Osteoblast (primary cell): Measurements from ENCODE around the gene ENPP3. TPM values are rescaled to one million over a fixed set of nuclear protein-coding genes. Genes with fewer than 3 reads are reported as not detected.

Experiments used
- DNase-seq: peaks from one replicate; pipeline ENCODE4 v3.0.0; 2011; ENCODE audit warnings: low spot score, mixed read lengths; ENCODE audit not compliant: insufficient read length; ENCODE audit errors: missing footprints
- H2AFZ ChIP-seq: 2 replicates; pipeline ENCODE4 v1.6.0; 2011; ENCODE audit warnings: mild to moderate bottlenecking, low read length
- H3K27ac ChIP-seq: 2 replicates; pipeline ENCODE4 v1.5.1; 2011; ENCODE audit warnings: mild to moderate bottlenecking, low read depth, low read length, moderate library complexity
- H3K27me3 ChIP-seq: 2 replicates; pipeline ENCODE4 v1.6.0; 2012; ENCODE audit warnings: mild to moderate bottlenecking, control low read depth, inconsistent platforms, low read length, moderate library complexity; ENCODE audit not compliant: insufficient read depth
- H3K36me3 ChIP-seq: 2 replicates; pipeline ENCODE4 v1.5.1; 2011; ENCODE audit warnings: mild to moderate bottlenecking, low read length, control low read depth, moderate library complexity; ENCODE audit not compliant: insufficient read depth
- H3K4me1 ChIP-seq: 2 replicates; pipeline ENCODE4 v1.5.1; 2011; ENCODE audit warnings: mild to moderate bottlenecking, low read length, control low read depth, moderate library complexity; ENCODE audit not compliant: insufficient read depth
- H3K4me2 ChIP-seq: 2 replicates; pipeline ENCODE4 v1.6.0; 2011; ENCODE audit warnings: mild to moderate bottlenecking, low read length; ENCODE audit not compliant: insufficient read depth
- H3K4me3 ChIP-seq: fragments of 200-600 bp; sonication (generic); 3 replicates; pipeline ENCODE4 v1.5.1; 2012; ENCODE audit warnings: mild to moderate bottlenecking, low read length, inconsistent platforms; ENCODE audit not compliant: insufficient read depth
- H3K79me2 ChIP-seq: 2 replicates; pipeline ENCODE4 v1.6.0; 2012; ENCODE audit warnings: mild to moderate bottlenecking, low read length, control low read depth, inconsistent platforms; ENCODE audit not compliant: insufficient read depth
- H3K9me3 ChIP-seq: 2 replicates; pipeline ENCODE4 v1.5.1; 2011; ENCODE audit warnings: low read depth, low read length, control low read depth
- H4K20me1 ChIP-seq: 2 replicates; pipeline ENCODE4 v1.6.0; 2012; ENCODE audit warnings: mild to moderate bottlenecking, low read length, control low read depth; ENCODE audit not compliant: insufficient read depth
- total RNA-seq: library from RNA; depleted of rRNA; stranded (reverse); fragments of >200 nt; gene quantifications from 2 replicates; pipeline ENCODE4 v1.2.3, GENCODE V29; 2012
- TF ChIP-seq, protein P1 (sequence below): IDR thresholded peaks from 2 replicates; pipeline ENCODE4 v1.5.1; 2011; ENCODE audit warnings: mild to moderate bottlenecking, low read depth, low read length, moderate library complexity; ENCODE audit errors: extremely low read depth

Gene ENPP3
- total RNA-seq, 1 donor = not detected

DNA sequence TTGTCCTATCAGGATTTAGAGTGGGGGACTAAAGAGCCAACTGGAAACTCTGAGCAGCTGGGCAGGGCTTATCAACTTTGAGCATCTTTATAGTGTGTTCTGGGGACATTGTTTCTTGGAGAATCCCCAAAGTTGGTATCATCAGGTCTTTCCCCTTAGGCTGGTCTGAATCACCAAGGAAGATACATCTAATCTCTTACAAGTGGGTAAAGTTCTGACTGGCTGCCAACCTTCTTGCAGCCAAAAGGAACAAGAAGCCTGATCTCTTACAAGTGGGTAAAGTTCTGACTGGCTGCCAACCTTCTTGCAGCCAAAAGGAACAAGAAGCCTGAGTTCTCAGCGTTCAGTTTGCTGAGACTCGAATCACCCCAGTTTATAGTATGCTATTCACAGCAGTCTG lies 7.5 kb upstream of the ENPP3 start:
- Histone ChIP-seq H4K20me1 (no peaks in the 10 kb centered on the region), H3K9me3 (no peaks in the 10 kb centered on the region), H3K4me3 (no peak overlapping the region), H3K79me2 (peaks cover 22% of the 10 kb centered on the region), H3K4me2 (no peak overlapping the region), H3K27me3 (peaks cover 4% of the 10 kb centered on the region), H3K27ac (no peak overlapping the region), H2AFZ (no peak overlapping the region), H3K4me1 (peaks cover 28% of the 10 kb centered on the region), H3K36me3 (peaks cover 14% of the 10 kb centered on the region)
- TF ChIP-seq, protein P1, sequence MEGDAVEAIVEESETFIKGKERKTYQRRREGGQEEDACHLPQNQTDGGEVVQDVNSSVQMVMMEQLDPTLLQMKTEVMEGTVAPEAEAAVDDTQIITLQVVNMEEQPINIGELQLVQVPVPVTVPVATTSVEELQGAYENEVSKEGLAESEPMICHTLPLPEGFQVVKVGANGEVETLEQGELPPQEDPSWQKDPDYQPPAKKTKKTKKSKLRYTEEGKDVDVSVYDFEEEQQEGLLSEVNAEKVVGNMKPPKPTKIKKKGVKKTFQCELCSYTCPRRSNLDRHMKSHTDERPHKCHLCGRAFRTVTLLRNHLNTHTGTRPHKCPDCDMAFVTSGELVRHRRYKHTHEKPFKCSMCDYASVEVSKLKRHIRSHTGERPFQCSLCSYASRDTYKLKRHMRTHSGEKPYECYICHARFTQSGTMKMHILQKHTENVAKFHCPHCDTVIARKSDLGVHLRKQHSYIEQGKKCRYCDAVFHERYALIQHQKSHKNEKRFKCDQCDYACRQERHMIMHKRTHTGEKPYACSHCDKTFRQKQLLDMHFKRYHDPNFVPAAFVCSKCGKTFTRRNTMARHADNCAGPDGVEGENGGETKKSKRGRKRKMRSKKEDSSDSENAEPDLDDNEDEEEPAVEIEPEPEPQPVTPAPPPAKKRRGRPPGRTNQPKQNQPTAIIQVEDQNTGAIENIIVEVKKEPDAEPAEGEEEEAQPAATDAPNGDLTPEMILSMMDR = no peak
- DNase-seq = no peak

DNA sequence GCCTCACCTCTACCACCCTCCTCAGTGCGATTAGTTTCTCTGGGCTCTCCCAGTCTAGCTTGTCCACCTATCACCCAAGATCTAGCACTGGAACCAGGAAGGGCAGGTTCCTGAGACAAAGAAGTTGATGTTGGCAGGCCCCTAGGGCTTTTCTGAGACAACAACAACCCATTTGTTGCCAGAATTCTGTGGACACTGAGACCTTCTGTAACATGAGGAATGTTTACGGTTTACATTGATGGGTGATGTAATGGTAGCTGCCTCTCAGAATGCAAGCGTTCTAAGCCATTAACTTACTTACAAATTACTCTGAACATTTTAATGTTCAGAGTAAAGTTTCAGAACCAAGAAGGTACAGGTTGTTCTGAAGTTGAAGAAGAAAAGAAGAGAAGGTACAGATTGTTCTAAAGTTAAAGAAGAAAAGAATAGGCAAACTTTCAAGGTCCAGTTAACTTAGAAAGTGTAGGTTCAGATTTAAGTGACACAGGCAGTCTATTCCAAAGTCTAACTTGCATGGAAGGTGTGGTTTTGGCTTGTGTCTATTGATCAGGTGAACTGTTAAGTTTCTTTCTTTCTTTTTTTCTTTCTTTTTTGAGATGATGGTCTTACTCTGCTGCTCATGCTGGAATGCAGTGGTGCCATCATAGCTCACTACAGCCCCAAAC lies 5.3 kb upstream of the ENPP3 start:
- H3K4me1 ChIP-seq = peaks cover 24% of the 10 kb centered on the region
- DNase-seq = no peak
- TF ChIP-seq, protein P1 = no peak

DNA sequence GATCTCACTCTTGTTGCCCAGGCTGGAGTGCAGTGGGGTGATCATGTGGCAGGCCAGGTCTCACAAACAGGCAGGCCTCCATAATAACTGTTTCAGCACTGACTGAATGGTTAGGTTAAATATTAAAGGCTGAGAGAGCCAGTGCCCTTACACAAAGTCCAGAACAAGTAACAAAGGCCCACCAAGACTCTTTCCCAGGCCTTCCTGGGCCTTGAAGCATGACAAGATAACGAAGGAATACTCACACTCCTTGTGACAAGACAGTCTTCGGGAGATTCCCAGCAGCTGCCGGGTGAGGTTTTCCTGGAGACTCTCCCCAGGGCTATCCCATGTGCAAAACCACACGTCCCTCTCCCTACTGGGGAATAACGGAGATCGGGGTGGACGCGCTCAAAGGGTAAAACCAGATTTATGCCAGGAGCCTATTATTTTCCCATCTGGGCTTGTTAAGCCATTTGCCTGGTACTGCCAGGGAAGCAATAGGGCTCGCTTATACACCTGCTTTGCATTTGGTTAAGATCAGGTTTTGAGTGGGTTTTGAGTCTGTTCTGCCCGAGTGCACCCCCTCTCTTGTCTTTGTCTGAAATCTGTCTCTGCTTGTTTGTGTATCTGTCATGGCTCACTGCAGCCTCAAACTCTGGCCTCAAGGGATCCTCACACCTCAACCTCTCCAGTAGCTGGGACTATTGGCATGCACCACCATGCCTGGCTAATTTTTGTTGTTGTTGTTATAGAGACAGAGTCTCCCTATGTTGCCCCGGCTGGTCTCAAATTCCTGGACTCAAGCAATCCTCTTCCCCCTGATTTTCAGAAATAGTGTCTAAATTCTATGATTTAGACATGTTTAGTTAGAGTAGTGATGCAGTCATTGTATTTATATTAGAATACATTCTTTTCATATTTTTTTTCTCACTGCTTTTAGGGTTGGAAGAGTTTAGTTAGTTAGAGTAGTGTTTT lies 1.4 kb upstream of the ENPP3 start:
- H3K36me3 ChIP-seq = no peaks in the 10 kb centered on the region
- H4K20me1 ChIP-seq = no peaks in the 10 kb centered on the region
- peak; percentile 17 for DNase-seq
- no peak overlapping the region for H3K4me2 ChIP-seq
- TF ChIP-seq, protein P1 = no peak
- H3K4me1 ChIP-seq = no peaks in the 10 kb centered on the region
- no peaks in the 10 kb centered on the region for H3K9me3 ChIP-seq
- H2AFZ ChIP-seq = no peak overlapping the region
- no peaks in the 10 kb centered on the region for H3K79me2 ChIP-seq
- H3K27me3 ChIP-seq = peaks cover 6% of the 10 kb centered on the region
- H3K27ac ChIP-seq = no peak overlapping the region
- no peak overlapping the region for H3K4me3 ChIP-seq

More for the DNA sequence above, 5.3 kb upstream of the ENPP3 start:
- H3K9me3 ChIP-seq = no peaks in the 10 kb centered on the region
- H3K4me2 ChIP-seq = no peak overlapping the region
- H3K27ac ChIP-seq = no peak overlapping the region
- no peaks in the 10 kb centered on the region for H4K20me1 ChIP-seq
- no peak overlapping the region for H3K4me3 ChIP-seq
- H3K36me3 ChIP-seq = peaks cover 1% of the 10 kb centered on the region
- H3K79me2 ChIP-seq = peaks cover 13% of the 10 kb centered on the region
- H2AFZ ChIP-seq = no peak overlapping the region
- H3K27me3 ChIP-seq = peaks cover 6% of the 10 kb centered on the region

DNA sequence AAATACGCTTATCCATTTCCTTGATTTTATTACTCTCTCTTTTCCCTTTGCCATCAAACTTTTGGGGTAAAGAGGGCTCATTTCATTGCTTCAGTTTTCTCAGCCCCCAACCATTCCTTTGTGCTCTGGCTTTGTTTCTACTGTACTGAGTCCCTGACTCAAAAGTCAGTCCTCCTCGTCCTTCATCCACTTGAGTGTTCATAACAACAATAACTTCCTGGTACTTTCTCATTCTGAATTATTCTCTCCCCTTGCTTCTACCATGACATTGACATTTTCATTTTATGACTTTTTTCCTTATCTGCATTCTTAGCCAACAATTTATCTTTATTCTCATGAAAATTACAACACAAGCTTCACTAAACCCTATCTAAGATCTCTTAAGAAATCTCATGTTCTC lies 911 bp downstream of the ENPP3 start:
- Histone ChIP-seq H2AFZ (no peak overlapping the region), H3K36me3 (no peaks in the 10 kb centered on the region), H3K4me2 (no peak overlapping the region), H3K27ac (no peak overlapping the region), H3K9me3 (no peaks in the 10 kb centered on the region), H3K79me2 (no peaks in the 10 kb centered on the region), H3K27me3 (peaks cover 2% of the 10 kb centered on the region), H3K4me3 (no peak overlapping the region), H3K4me1 (no peaks in the 10 kb centered on the region), H4K20me1 (no peaks in the 10 kb centered on the region)
- DNase-seq = peak; percentile 32
- TF ChIP-seq, protein P1 = no peak
